K562 (cell line): Measurements from ENCODE around the gene PACRG.

ENCODE experiments used
- CEBPB ChIP-seq: fragments of 450-650 bp; IDR thresholded peaks from 2 replicates; pipeline ENCODE4 v1.6.1; 2016; ENCODE audit warnings: missing genetic modification characterization, missing compliant biosample characterization
- CTCF ChIP-seq, 3 experiments: IDR thresholded peaks in 2 of 3; conservative IDR thresholded peaks in 1 of 3; 2 replicates each; pipeline ENCODE4 v1.5.1; 2011 to 2012; ENCODE audit warnings: low read length in 3 of 3, mild to moderate bottlenecking in 3 of 3, control low read depth in 2 of 3, improper control_type of control experiment in 1 of 3, inconsistent platforms in 1 of 3, low read depth in 1 of 3, mixed read lengths in 1 of 3, moderate library complexity in 1 of 3; ENCODE audit not compliant: insufficient read depth in 2 of 3
- EZH2 ChIP-seq: IDR thresholded peaks from 2 replicates; pipeline ENCODE4 v1.6.1; 2012; ENCODE audit warnings: low read depth, mild to moderate bottlenecking, inconsistent platforms, low read length, borderline replicate concordance
- LCOR ChIP-seq: sonication (generic); formaldehyde crosslinking; IDR thresholded peaks from 2 replicates; pipeline ENCODE4 v1.8.0; 2022; ENCODE audit warnings: mild to moderate bottlenecking, missing genetic modification reagents
- NCOA6 ChIP-seq: fragments of 450-650 bp; IDR thresholded peaks from 2 replicates; pipeline ENCODE4 v1.6.1; 2017; ENCODE audit warnings: mild to moderate bottlenecking
- NRF1 ChIP-seq, 2 experiments: fragments of 450-650 bp; IDR thresholded peaks in 1 of 2; conservative IDR thresholded peaks in 1 of 2; 2 replicates each; pipeline ENCODE4 v1.6.1; 2014; ENCODE audit warnings: mild to moderate bottlenecking in 2 of 2
- POLR2AphosphoS2 ChIP-seq: IDR thresholded peaks from 2 replicates; pipeline ENCODE4 v1.6.1; 2012; ENCODE audit warnings: low read length, improper control_type of control experiment
- POLR2AphosphoS5 ChIP-seq: IDR thresholded peaks from 2 replicates; pipeline ENCODE4 v1.6.1; 2011; ENCODE audit warnings: mild to moderate bottlenecking, low read depth, low read length, moderate library complexity; ENCODE audit not compliant: control insufficient read depth, insufficient read depth
- RBBP5 ChIP-seq: fragments of 200-600 bp; sonication (generic); IDR thresholded peaks from 2 replicates; pipeline ENCODE4 v1.6.1; 2012; ENCODE audit warnings: borderline replicate concordance, mild to moderate bottlenecking, low read length, control low read depth, inconsistent platforms; ENCODE audit not compliant: insufficient read depth, poor library complexity, severe bottlenecking
- TF ChIP-seq, protein P1 (sequence below): fragments of 450-650 bp; IDR thresholded peaks from 2 replicates; pipeline ENCODE4 v1.6.1; 2017; ENCODE audit warnings: antibody characterized with exemption, mild to moderate bottlenecking

DNA sequence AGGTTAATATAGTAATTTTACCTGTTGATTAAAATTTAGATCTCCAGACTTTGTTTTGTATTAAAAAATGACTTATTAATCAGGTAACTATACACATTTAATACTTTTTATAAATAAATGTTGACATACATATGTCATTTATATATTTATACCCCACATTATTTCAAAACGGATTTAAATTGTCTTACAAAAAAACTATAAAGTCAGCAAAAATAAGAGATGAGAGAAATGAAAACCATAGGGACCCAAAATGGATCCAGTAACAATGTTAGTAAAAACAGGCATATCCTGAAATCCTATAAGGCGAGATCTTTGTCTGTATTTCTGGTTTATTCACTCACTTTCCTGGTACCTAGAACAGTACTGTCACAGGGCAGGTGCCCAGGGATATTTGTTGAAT lies 91.5 kb downstream of the PACRG start:
- TF ChIP-seq POLR2AphosphoS5 (no peak), EZH2 (no peak), NCOA6 (no peak), POLR2AphosphoS2 (no peak), LCOR (CRISPR knock-in tag) (no peak), NRF1 (conservative IDR thresholded peaks at IDR 0.05 in 1 of 2, IDR thresholded peaks at IDR 0.05 in 1 of 2) (no peak), CTCF (IDR thresholded peaks at IDR 0.05 in 2 of 3, conservative IDR thresholded peaks at IDR 0.05 in 1 of 3; ENCODE audit: insufficient read depth in 2 of 3, low read depth in 1 of 3, low read length in 3 of 3) (no peak), RBBP5 (no peak), CEBPB (tag) (no peak)
- TF ChIP-seq, protein P1, sequence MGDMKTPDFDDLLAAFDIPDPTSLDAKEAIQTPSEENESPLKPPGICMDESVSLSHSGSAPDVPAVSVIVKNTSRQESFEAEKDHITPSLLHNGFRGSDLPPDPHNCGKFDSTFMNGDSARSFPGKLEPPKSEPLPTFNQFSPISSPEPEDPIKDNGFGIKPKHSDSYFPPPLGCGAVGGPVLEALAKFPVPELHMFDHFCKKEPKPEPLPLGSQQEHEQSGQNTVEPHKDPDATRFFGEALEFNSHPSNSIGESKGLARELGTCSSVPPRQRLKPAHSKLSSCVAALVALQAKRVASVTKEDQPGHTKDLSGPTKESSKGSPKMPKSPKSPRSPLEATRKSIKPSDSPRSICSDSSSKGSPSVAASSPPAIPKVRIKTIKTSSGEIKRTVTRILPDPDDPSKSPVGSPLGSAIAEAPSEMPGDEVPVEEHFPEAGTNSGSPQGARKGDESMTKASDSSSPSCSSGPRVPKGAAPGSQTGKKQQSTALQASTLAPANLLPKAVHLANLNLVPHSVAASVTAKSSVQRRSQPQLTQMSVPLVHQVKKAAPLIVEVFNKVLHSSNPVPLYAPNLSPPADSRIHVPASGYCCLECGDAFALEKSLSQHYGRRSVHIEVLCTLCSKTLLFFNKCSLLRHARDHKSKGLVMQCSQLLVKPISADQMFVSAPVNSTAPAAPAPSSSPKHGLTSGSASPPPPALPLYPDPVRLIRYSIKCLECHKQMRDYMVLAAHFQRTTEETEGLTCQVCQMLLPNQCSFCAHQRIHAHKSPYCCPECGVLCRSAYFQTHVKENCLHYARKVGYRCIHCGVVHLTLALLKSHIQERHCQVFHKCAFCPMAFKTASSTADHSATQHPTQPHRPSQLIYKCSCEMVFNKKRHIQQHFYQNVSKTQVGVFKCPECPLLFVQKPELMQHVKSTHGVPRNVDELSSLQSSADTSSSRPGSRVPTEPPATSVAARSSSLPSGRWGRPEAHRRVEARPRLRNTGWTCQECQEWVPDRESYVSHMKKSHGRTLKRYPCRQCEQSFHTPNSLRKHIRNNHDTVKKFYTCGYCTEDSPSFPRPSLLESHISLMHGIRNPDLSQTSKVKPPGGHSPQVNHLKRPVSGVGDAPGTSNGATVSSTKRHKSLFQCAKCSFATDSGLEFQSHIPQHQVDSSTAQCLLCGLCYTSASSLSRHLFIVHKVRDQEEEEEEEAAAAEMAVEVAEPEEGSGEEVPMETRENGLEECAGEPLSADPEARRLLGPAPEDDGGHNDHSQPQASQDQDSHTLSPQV, result no peak
